Measurements from ENCODE around the gene KRTAP9-8. TPM values are rescaled to one million over a fixed set of nuclear protein-coding genes. Genes with fewer than 3 reads are reported as not detected.
"Not testable (repeated sequence)": the region's sequence is repeated elsewhere in the genome, so short reads cannot be mapped to it uniquely, and the experiment has no call there.

Gene KRTAP9-8
- total and polyA plus RNA-seq, 7 donors: not detected

DNA sequence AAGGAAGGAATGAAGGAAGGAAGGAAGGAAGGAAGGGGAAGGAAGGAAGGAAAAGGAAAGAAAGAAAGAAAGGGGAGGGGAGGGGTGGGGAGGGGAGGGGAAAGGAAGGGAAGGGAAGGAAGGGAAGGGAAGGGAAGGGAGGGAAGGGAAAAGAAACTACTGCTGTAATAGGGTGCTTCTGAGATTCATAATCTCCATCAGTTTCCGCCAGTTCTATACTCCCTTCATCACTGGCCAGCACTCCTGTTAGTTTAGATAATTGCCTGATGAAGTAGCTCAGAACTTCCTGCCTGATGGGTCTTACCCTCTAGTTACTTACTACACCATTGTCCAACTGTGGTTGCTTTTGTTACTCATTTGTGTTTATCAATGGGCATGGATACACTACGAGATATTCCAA, 25.4 kb downstream of the KRTAP9-8 start:
- ATAC-seq (no peak), DNase-seq (no peak)
- no peaks in the 10 kb centered on the region for H3K9me3 ChIP-seq
- intact Hi-C loops (cut with DNase I): loop anchor here in 1 of 2 donors (2.0 kb wide), 1 partner anchor 14 kb away; no protein-coding TSS in a partner anchor
- TF ChIP-seq, protein P1, sequence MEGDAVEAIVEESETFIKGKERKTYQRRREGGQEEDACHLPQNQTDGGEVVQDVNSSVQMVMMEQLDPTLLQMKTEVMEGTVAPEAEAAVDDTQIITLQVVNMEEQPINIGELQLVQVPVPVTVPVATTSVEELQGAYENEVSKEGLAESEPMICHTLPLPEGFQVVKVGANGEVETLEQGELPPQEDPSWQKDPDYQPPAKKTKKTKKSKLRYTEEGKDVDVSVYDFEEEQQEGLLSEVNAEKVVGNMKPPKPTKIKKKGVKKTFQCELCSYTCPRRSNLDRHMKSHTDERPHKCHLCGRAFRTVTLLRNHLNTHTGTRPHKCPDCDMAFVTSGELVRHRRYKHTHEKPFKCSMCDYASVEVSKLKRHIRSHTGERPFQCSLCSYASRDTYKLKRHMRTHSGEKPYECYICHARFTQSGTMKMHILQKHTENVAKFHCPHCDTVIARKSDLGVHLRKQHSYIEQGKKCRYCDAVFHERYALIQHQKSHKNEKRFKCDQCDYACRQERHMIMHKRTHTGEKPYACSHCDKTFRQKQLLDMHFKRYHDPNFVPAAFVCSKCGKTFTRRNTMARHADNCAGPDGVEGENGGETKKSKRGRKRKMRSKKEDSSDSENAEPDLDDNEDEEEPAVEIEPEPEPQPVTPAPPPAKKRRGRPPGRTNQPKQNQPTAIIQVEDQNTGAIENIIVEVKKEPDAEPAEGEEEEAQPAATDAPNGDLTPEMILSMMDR (IDR thresholded peaks at IDR 0.05): no peak
- no peak overlapping the region for H3K4me3 ChIP-seq
- H3K27me3 ChIP-seq (ENCODE audit: insufficient read depth in 3 of 3, low read length in 2 of 3): peaks cover 0 to 15% (median 5%) of the 10 kb centered on the region in 3 donors
- H3K4me1 ChIP-seq: no peaks in the 10 kb centered on the region
- H3K27ac ChIP-seq: no peak overlapping the region
- H3K36me3 ChIP-seq (ENCODE audit: insufficient read depth in 1 of 2, low read depth in 1 of 2): no peaks in the 10 kb centered on the region
- 79 to 85% (median 82%) methylated on average over 2 of the region's 2 CpGs for WGBS, 3 donors

DNA sequence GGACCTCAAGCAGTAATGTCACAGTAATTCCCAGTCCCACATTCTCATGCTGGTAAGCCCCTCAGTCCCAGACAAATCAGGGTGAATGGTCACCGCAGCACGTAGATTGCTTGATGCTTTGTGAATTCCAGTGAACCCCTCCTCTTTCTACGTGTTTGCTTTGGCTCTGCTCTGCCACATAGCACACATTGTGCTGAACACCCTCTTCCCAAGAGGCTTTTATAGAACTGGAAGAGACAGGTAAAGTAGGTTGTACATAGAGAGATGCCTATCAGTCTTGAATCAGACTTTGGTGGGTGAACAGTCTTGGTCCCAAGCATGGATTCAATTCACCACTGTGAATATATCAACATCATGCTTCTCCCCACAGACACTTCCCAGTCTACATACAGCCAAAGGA, 26.8 kb downstream of the KRTAP9-8 start:
- DNase-seq: no peak
- ATAC-seq: no peak
- H3K36me3 ChIP-seq (ENCODE audit: insufficient read depth in 1 of 2, low read depth in 1 of 2): no peaks in the 10 kb centered on the region
- no peak overlapping the region for H3K27ac ChIP-seq
- H3K9me3 ChIP-seq: no peaks in the 10 kb centered on the region
- H3K4me1 ChIP-seq: no peaks in the 10 kb centered on the region
- WGBS, 3 donors: 76 to 80% (median 80%) methylated on average over 3 of the region's 3 CpGs
- H3K4me3 ChIP-seq: no peak overlapping the region
- TF ChIP-seq, protein P1 (IDR thresholded peaks at IDR 0.05): no peak
- peaks cover 0 to 6% (median 0%) of the 10 kb centered on the region in 3 donors for H3K27me3 ChIP-seq (ENCODE audit: insufficient read depth in 3 of 3, low read length in 2 of 3)
- intact Hi-C loops (cut with DNase I): no loop called here

DNA sequence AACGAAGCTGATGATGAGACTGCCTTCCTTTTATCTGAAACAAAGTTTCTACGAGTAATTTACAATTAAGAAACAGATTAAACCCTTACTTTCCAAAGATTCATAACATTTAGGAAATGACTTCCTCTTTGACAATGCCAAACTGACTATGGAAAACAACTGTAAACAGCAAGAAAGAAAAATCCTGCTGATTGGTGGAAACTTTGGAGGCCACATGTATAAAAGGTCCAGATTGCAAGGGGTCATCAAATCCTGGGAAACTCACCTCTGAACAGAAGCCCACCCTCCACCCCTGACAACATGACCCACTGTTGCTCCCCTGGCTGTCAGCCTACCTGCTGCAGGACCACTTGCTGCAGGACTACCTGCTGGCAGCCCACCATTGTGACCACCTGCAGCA, 27.3 kb downstream of the KRTAP9-8 start, which contains the start of gene KRTAP9-6:
KRTAP9-6 (plus strand) TSS at position 301 of the 400 bp plus-strand sequence; CDS start at position 301, 0 bp downstream.
- H3K36me3 ChIP-seq (ENCODE audit: insufficient read depth in 1 of 2, low read depth in 1 of 2): no peaks in the 10 kb centered on the region
- peaks cover 0 to 4% (median 0%) of the 10 kb centered on the region in 3 donors for H3K27me3 ChIP-seq (ENCODE audit: insufficient read depth in 3 of 3, low read length in 2 of 3)
- H3K9me3 ChIP-seq: no peaks in the 10 kb centered on the region
- ATAC-seq: no peak
- no peaks in the 10 kb centered on the region for H3K4me1 ChIP-seq
- intact Hi-C loops (cut with DNase I): no loop called here
- DNase-seq: no peak
- no peak within 1 kb of the TSS for H3K4me3 ChIP-seq
- no peak within 1 kb of the TSS for H3K27ac ChIP-seq
- TF ChIP-seq, protein P1 (IDR thresholded peaks at IDR 0.05): no peak
- 60 to 70% (median 66%) methylated on average over 2 of the region's 2 CpGs for WGBS, 3 donors

DNA sequence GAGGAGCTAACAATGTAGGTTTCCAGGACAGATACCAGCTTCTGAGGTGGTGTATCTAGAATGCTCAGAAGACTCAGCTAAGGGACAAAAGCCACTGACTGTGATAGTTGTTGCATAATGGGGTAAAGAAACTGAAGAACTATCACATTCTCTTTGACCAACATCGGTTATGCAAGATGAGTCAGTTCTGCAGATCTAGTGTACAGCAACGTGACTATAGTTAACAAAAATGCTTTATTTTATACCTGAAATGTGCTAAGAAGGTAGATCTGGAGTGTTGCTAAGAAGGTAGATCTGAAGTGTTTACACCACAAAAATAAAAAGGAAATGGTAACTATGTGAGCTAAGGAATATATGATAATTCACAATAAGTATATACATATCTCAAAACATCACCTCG, 29.9 kb downstream of the KRTAP9-8 start:
- no peaks in the 10 kb centered on the region for H3K4me1 ChIP-seq
- no peaks in the 10 kb centered on the region for H3K9me3 ChIP-seq
- no peaks in the 10 kb centered on the region for H3K27me3 ChIP-seq (ENCODE audit: insufficient read depth in 3 of 3, low read length in 2 of 3)
- H3K27ac ChIP-seq: no peak overlapping the region
- H3K36me3 ChIP-seq (ENCODE audit: insufficient read depth in 1 of 2, low read depth in 1 of 2): no peaks in the 10 kb centered on the region
- H3K4me3 ChIP-seq: no peak overlapping the region
- DNase-seq: no peak
- ATAC-seq: no peak
- intact Hi-C loops (cut with DNase I): no loop called here
- TF ChIP-seq, protein P1 (IDR thresholded peaks at IDR 0.05): no peak
- 84 to 95% methylated on average over 3 of the region's 3 CpGs; no CpG with 5 or more reads in 1 of the 3 donors for WGBS, 3 donors

DNA sequence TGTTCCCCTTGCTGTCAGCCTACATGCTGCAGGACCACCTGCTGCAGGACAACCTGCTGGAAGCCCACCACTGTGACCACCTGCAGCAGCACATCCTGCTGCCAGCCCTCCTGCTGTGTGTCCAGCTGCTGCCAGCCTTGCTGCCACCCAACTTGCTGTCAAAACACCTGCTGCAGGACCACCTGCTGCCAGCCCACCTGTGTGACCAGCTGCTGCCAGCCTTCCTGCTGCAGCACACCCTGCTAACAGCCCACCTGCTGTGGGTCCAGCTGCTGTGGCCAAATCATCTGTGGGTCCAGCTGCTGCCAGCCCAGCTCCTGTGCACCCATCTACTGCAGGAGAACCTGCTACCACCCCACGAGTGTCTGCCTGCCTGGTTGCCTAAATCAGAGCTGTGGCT, 33.5 kb downstream of the KRTAP9-8 start:
- H3K27me3 ChIP-seq (ENCODE audit: insufficient read depth in 3 of 3, low read length in 2 of 3); H3K36me3 ChIP-seq (ENCODE audit: insufficient read depth in 1 of 2, low read depth in 1 of 2); H3K4me3 ChIP-seq; DNase-seq; ATAC-seq; intact Hi-C loops (cut with DNase I); H3K9me3 ChIP-seq; H3K4me1 ChIP-seq; H3K27ac ChIP-seq: not testable (repeated sequence)
- 0 to 22% methylated on average over 1 of the region's 1 CpG; no CpG with 5 or more reads in 1 of the 3 donors for WGBS, 3 donors

Measured in psoas muscle (tissue), 8 donors.